ENCODE measurements around the gene PGAM2. TPM values are rescaled to one million over a fixed set of nuclear protein-coding genes. Genes with fewer than 3 reads are reported as not detected.

PGAM2 gene
- total RNA-seq, 3 donors from 2014 or later, result 0.84 to 1.4 (median 0.96) TPM

DNA sequence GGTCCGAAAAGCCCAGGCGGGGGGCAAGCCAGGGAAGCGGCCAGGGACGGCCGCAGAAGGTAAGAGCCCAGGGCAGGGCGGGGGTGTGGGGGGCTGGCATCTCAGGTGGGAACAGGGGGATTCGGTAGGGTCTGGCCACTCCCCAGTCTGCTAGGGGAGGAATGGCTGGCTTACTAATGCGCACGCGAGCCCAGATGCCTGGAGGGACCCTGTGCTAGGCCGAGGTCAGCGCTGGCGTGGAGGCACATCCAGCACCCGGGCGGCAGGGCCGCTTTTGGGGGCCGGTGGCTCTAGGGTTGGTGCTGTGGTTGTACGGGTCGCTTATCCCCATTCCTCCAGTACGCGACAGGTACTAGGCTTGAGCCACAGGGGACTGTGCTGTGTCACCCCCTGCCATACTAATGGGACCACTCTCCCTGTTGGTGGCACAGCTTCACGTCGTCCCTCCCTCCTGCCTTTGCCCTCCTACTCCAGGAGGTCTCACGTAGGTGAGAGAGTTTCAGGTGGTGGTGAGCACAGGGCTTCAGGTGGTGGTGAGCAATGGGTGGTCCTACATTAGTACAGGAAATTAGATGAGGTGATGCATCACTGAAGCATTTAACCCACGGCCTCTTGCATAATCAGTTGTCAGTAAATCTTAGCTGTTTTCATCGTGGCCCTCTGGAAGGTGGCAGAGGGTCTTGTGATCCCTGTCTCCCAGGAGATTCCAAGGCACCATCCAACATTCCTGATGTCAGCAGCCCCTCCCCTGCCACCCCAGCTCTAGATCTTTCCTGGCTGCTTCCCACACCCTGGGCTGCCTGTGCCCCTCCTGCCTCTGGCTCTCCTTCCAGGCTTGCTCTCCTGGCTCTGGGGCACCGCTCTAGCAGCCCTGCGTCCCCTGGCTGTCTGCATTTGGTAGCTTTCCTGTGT, 39.7 kb upstream of the PGAM2 start:
- TF ChIP-seq, protein P1, sequence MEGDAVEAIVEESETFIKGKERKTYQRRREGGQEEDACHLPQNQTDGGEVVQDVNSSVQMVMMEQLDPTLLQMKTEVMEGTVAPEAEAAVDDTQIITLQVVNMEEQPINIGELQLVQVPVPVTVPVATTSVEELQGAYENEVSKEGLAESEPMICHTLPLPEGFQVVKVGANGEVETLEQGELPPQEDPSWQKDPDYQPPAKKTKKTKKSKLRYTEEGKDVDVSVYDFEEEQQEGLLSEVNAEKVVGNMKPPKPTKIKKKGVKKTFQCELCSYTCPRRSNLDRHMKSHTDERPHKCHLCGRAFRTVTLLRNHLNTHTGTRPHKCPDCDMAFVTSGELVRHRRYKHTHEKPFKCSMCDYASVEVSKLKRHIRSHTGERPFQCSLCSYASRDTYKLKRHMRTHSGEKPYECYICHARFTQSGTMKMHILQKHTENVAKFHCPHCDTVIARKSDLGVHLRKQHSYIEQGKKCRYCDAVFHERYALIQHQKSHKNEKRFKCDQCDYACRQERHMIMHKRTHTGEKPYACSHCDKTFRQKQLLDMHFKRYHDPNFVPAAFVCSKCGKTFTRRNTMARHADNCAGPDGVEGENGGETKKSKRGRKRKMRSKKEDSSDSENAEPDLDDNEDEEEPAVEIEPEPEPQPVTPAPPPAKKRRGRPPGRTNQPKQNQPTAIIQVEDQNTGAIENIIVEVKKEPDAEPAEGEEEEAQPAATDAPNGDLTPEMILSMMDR (IDR thresholded peaks at IDR 0.05), result no peak
- intact Hi-C loops (cut with DNase I, micrococcal nuclease), result no loop called here
- Histone ChIP-seq H3K9me3 (no peaks in the 10 kb centered on the region), H3K4me1 (ENCODE audit: low read depth) (no peaks in the 10 kb centered on the region), H3K36me3 (ENCODE audit: low read depth) (no peaks in the 10 kb centered on the region), H3K4me3 (peak overlapping the region; percentile 11)
- peak; percentile 12 for ATAC-seq
- peak in 2 of 3 donors; percentile 26 to 48 for DNase-seq

DNA sequence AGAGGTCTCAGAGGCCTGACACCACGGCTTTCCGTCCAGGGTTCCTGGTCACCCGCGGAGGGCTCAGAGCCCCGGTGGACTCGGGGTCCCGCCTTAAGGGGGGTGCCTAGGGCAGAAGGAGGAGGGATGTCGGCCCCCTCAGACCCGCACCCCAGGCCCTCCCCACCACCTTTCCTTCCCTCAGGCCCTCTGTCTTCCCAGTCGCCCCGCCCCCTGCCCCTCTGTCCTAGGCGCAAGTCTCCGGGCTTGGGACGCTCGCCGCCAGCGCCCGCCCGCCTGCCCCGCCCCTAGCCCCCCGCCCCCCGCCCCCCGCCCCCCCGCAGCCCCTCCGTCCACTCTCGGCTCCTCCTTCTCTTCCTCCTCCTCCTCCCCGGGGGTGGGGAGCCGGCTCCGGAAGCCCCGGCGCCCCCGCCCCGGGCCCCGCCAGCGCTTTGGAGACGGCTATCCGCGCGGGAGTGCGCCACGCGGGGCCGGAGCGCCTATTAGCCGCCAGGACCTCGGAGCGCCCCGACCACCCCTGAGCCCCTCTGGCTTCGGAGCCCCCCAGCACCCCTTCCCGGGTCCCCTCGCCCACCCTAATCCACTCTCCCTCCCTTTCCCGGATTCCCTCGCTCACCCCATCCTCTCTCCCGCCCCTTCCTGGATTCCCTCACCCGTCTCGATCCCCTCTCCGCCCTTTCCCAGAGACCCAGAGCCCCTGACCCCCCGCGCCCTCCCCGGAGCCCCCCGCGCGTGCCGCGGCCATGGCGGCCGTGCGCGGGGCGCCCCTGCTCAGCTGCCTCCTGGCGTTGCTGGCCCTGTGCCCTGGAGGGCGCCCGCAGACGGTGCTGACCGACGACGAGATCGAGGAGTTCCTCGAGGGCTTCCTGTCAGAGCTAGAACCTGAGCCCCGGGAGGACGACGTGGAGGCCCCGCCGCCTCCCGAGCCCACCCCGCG, 38.8 kb upstream of the PGAM2 start, which contains the start of gene AEBP1:
Gene AEBP1, plus strand, starts transcription at position 423 of the 937 bp plus-strand sequence. Its CDS starts 321 bp downstream, at position 744.
- H3K9me3 ChIP-seq, result no peaks in the 10 kb centered on the region
- H3K36me3 ChIP-seq (ENCODE audit: low read depth), result no peaks in the 10 kb centered on the region
- peak; percentile 29 for ATAC-seq
- H3K4me1 ChIP-seq (ENCODE audit: low read depth), result no peaks in the 10 kb centered on the region
- intact Hi-C loops (cut with DNase I, micrococcal nuclease), result no loop called here
- peak in 2 of 3 donors; percentile 37 to 59 for DNase-seq
- TF ChIP-seq, protein P1 (IDR thresholded peaks at IDR 0.05), result no peak
- peak within 1 kb of the TSS; percentile 11 for H3K4me3 ChIP-seq

DNA sequence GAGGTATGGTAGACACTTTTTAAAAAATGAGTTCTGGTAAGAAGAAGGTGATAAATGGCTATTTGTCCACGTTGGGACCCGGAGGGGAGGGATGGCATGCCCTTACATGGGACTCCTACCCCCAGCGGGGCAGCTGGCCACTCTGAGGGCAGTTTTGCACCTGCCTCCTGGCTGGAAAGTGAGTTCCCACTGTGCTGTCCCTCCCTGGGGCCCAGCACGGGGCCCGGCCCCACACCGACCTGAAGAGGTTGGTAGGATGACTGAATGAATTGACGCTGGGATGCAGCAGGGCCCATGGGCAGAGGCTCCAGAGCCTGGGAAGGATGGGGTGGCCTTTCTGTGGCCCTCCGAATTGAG, 38.2 kb upstream of the PGAM2 start:
- H3K9me3 ChIP-seq, result no peaks in the 10 kb centered on the region
- no peaks in the 10 kb centered on the region for H3K36me3 ChIP-seq (ENCODE audit: low read depth)
- H3K4me1 ChIP-seq (ENCODE audit: low read depth), result no peaks in the 10 kb centered on the region
- intact Hi-C loops (cut with DNase I, micrococcal nuclease), result no loop called here
- ATAC-seq, result no peak
- TF ChIP-seq, protein P1 (IDR thresholded peaks at IDR 0.05), result no peak
- H3K4me3 ChIP-seq, result no peak overlapping the region
- DNase-seq, result peak in 1 of 3 donors; percentile 16

DNA sequence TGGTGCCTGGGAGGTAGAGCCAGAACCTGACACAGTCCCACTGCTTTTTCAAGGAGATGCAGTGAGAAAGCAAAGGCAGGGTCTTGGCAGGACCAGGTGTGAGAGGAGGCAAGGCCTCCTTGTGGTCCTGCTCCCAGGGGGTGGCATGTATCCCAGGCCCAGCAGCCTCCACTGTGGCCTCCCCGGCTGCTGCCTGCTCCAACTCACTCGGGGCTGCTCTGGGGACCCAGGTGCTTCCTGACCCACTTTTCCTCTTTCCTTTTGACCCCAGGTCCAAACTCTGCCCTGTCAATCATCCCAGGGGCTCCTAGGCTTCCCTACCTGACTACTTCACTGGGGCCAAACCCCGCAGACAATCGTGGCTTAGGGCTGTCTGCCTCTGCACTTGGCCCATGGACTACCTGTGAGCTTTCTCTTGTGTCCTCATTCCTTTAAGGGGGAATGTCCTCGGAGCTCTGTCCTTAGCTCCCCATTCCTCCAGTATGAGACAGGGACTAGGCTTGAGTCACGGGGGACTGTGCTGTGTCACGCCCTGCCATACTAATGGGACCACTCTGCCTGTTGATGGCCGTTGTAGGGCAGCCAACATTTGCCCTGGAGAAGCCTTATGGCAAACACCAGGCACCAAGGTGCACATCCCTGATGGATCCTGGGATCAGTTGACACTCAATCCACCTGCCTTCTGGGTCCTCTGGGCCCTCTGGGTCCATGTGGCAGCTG, 37.6 kb upstream of the PGAM2 start:
- Histone ChIP-seq H3K36me3 (ENCODE audit: low read depth) (no peaks in the 10 kb centered on the region), H3K4me1 (ENCODE audit: low read depth) (no peaks in the 10 kb centered on the region), H3K9me3 (no peaks in the 10 kb centered on the region), H3K4me3 (no peak overlapping the region)
- TF ChIP-seq, protein P1 (IDR thresholded peaks at IDR 0.05), result no peak
- intact Hi-C loops (cut with DNase I, micrococcal nuclease), result no loop called here
- DNase-seq, result peak in 1 of 3 donors; percentile 14
- ATAC-seq, result no peak
